GM23338 (cell line): Measurements from ENCODE around the gene BIN1. TPM values are rescaled to one million over a fixed set of nuclear protein-coding genes. Genes with fewer than 3 reads are reported as not detected.

Experiments used
- ATAC-seq: fragments of 200-7000 bp; cut with Tn5 transposase; 3 replicates; pipeline ENCODE4 v1.9.1; 2020
- DNase-seq: peaks from one replicate; pipeline ENCODE4 v3.0.0-alpha.2; 2015; ENCODE audit warnings: low spot score
- H2AFZ ChIP-seq: fragments of 200-600 bp; sonication (generic); 2 replicates; pipeline ENCODE4 v1.8.0; 2016; ENCODE audit warnings: antibody characterized with exemption, mild to moderate bottlenecking, moderate library complexity
- H3F3A ChIP-seq: fragments of 200-600 bp; sonication (generic); replicated peaks from 2 replicates; pipeline ENCODE4 v1.8.0; 2017; ENCODE audit warnings: antibody characterized with exemption, mixed run types, low read depth
- H3K27ac ChIP-seq: fragments of 200-600 bp; sonication (generic); 2 replicates; pipeline ENCODE4 v1.6.1; 2016; ENCODE audit warnings: low read depth
- H3K27me3 ChIP-seq: fragments of 200-600 bp; sonication (generic); 2 replicates; pipeline ENCODE4 v1.8.0; 2016; ENCODE audit warnings: mild to moderate bottlenecking, mixed run types, moderate library complexity; ENCODE audit not compliant: insufficient read depth
- H3K36me3 ChIP-seq: fragments of 200-600 bp; sonication (generic); 2 replicates; pipeline ENCODE4 v1.8.0; 2016; ENCODE audit warnings: mild to moderate bottlenecking; ENCODE audit not compliant: insufficient read depth
- H3K4me1 ChIP-seq: fragments of 200-600 bp; sonication (generic); 2 replicates; pipeline ENCODE4 v1.8.0; 2016; ENCODE audit warnings: mild to moderate bottlenecking, moderate library complexity; ENCODE audit not compliant: insufficient read depth
- H3K4me2 ChIP-seq: fragments of 200-600 bp; sonication (generic); 2 replicates; pipeline ENCODE4 v1.7.1; 2017; ENCODE audit warnings: mixed run types
- H3K4me3 ChIP-seq: fragments of 200-600 bp; sonication (generic); 2 replicates; pipeline ENCODE4 v1.6.1; 2016; ENCODE audit warnings: mixed run types
- H3K79me2 ChIP-seq: fragments of 200-600 bp; sonication (generic); replicated peaks from 2 replicates; pipeline ENCODE4 v1.8.0; 2017; ENCODE audit warnings: mild to moderate bottlenecking; ENCODE audit not compliant: insufficient read depth
- H3K9me2 ChIP-seq: fragments of 200-600 bp; sonication (generic); 2 replicates; pipeline ENCODE4 v1.8.0; 2017; ENCODE audit not compliant: insufficient read depth
- H4K20me1 ChIP-seq: fragments of 200-600 bp; sonication (generic); replicated peaks from 2 replicates; pipeline ENCODE4 v1.8.0; 2017; ENCODE audit warnings: mild to moderate bottlenecking; ENCODE audit not compliant: insufficient read depth
- H3K27ac Mint-ChIP-seq: 2 replicates; pipeline ENCODE4 v1.8.0; 2020; ENCODE audit warnings: inconsistent platforms, mild to moderate bottlenecking, moderate library complexity, mixed read lengths
- H3K27me3 Mint-ChIP-seq: 3 replicates; pipeline ENCODE4 v1.8.0; 2022; ENCODE audit warnings: low read depth, mild to moderate bottlenecking, moderate library complexity, mixed read lengths, inconsistent platforms; ENCODE audit not compliant: insufficient read depth, poor library complexity
- H3K36me3 Mint-ChIP-seq: 3 replicates; pipeline ENCODE4 v1.8.0; 2021; ENCODE audit warnings: low read depth, mild to moderate bottlenecking, inconsistent platforms, moderate library complexity, mixed read lengths
- H3K4me1 Mint-ChIP-seq: 3 replicates; pipeline ENCODE4 v1.8.0; 2020; ENCODE audit warnings: mild to moderate bottlenecking, inconsistent platforms, mixed read lengths
- H3K4me3 Mint-ChIP-seq: 3 replicates; pipeline ENCODE4 v1.8.0; 2021; ENCODE audit warnings: moderate library complexity, mild to moderate bottlenecking, inconsistent platforms, mixed read lengths
- H3K9me3 Mint-ChIP-seq: 3 replicates; pipeline ENCODE4 v1.8.0; 2020; ENCODE audit warnings: moderate library complexity, mild to moderate bottlenecking, inconsistent platforms, mixed read lengths
- CREB1 ChIP-seq: fragments of 250-450 bp; sonication (Bioruptor Pico); IDR thresholded peaks from 2 replicates; pipeline ENCODE4 v1.5.0; 2020; ENCODE audit warnings: low read depth, mild to moderate bottlenecking, moderate library complexity
- EZH2 ChIP-seq: fragments of 200-600 bp; sonication (generic); IDR thresholded peaks from one replicate; pipeline ENCODE4 v1.8.0; 2017; ENCODE audit warnings: antibody characterized with exemption, mild to moderate bottlenecking, low read depth; ENCODE audit not compliant: unreplicated experiment
- EZH2phosphoT487 ChIP-seq: fragments of 200-600 bp; sonication (generic); IDR thresholded peaks from one replicate; pipeline ENCODE4 v1.8.1; 2018; ENCODE audit warnings: antibody characterized with exemption; ENCODE audit not compliant: unreplicated experiment
- JUNB ChIP-seq: IDR thresholded peaks from one replicate; pipeline ENCODE4 v1.6.1; 2016; ENCODE audit warnings: antibody characterized with exemption; ENCODE audit not compliant: unreplicated experiment
- NANOG ChIP-seq: IDR thresholded peaks from 2 replicates; pipeline ENCODE4 v1.6.1; 2016; ENCODE audit warnings: antibody characterized with exemption, borderline replicate concordance
- POLR2AphosphoS5 ChIP-seq: IDR thresholded peaks from 2 replicates; pipeline ENCODE4 v1.6.1; 2016; ENCODE audit warnings: antibody characterized with exemption, low read depth
- STAT1 ChIP-seq: IDR thresholded peaks from one replicate; pipeline ENCODE4 v1.6.1; 2016; ENCODE audit warnings: antibody characterized with exemption; ENCODE audit not compliant: unreplicated experiment
- ZNF114 ChIP-seq: fragments of 250-450 bp; sonication (Bioruptor Pico); IDR thresholded peaks from 2 replicates; pipeline ENCODE4 v1.5.0; 2020; ENCODE audit warnings: mild to moderate bottlenecking, moderate library complexity
- ZNF331 ChIP-seq: fragments of 250-450 bp; sonication (Bioruptor Pico); IDR thresholded peaks from 2 replicates; pipeline ENCODE4 v1.5.0; 2020; ENCODE audit warnings: low read depth, mild to moderate bottlenecking, moderate library complexity
- polyA plus RNA-seq: library from polyadenylated mRNA; unstranded; fragments of >200 nt; fragmentation: Nextera tagmentation; extraction: Ambion mirVana; gene quantifications from 2 replicates; pipeline ENCODE4 v1.2.1, GENCODE V29; 2016
- total RNA-seq: library from RNA; depleted of rRNA; stranded (reverse); fragments of >200 nt; shearing (Covaris generic); gene quantifications from 2 replicates; pipeline ENCODE4 v1.2.3, GENCODE V29; 2014
- TF ChIP-seq, protein P1 (sequence below): IDR thresholded peaks from 2 replicates; pipeline ENCODE4 v1.6.1; 2016; ENCODE audit warnings: antibody characterized with exemption
- TF ChIP-seq, protein P2 (sequence below): IDR thresholded peaks from one replicate; pipeline ENCODE4 v1.6.1; 2018; ENCODE audit warnings: antibody characterized with exemption; ENCODE audit not compliant: unreplicated experiment
- TF ChIP-seq, protein P3 (sequence below), 2 experiments: fragments of 200-600 bp in 1 of 2; sonication (generic) in 1 of 2; conservative IDR thresholded peaks; 2 replicates each; pipeline versions ENCODE4 v1.5.1 to v1.6.1; 2016 to 2017; ENCODE audit warnings: antibody characterized with exemption in 2 of 2, low read depth in 2 of 2, mild to moderate bottlenecking in 2 of 2, moderate library complexity in 1 of 2

Gene BIN1
- total and polyA plus RNA-seq, 2 experiments from 2014 or later = 30.1 to 56.4 TPM

DNA sequence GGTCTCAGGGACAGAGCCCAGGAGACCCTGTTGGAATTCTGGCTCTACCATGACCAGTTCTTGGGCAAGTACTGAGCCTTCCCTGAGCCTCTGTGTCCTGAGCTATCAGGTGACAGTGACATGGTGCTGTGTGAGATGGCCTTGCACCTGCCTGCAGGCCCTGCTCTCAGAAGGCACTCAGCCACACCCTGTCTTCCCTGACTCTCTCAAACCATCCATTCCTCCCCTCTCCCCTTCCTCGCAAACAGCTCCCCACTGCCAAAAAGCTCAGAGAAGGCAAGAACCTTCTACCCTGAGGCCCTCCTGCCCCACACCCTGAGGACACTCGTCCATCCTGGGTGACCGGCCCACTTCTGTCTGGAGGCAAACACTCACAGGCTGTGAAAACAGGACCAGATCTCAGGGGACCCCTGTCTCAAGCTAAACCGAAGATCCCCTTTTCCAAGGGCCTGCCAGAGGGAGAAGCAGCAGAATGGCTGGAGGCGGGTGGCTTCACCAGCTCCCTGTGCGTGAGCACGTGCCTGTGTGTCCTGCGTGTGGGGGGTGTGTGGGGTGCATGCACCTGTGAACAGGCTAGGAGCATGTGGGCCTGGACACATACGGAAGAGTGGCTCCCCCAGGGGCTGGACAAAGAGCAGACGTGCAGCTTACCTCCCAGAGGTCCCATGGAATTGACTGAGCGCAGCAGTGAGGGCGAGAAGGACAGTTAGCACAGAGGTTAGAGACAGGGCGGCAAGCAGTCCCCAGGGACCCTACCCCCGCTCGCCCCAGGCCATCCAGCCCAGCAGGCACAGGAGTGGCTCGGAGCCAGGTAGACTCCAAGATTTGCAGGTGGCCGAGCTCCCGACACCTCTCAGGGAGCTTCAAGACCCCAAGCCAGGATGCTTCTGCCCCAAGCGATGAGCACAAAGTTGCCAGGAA, 53.9 kb downstream of the BIN1 start:
- Histone ChIP-seq H3K36me3 (no peaks in the 10 kb centered on the region), H3K79me2 (no peaks in the 10 kb centered on the region), H3K27me3 (no peaks in the 10 kb centered on the region), H4K20me1 (no peaks in the 10 kb centered on the region), H3K9me2 (no peaks in the 10 kb centered on the region), H3K4me2 (no peak overlapping the region), H3F3A (no peaks in the 10 kb centered on the region), H3K4me3 (no peak overlapping the region), H2AFZ (no peak overlapping the region), H3K27ac (no peak overlapping the region), H3K4me1 (0 out of 2 replicates have a peak, but pooled peaks cover 3% of the 10 kb centered on the region)
- peaks cover 8% of the 10 kb centered on the region for H3K27me3 Mint-ChIP-seq
- ATAC-seq (no peak), DNase-seq (no peak)
- H3K36me3 Mint-ChIP-seq = peaks cover 6% of the 10 kb centered on the region; the same call in 1 of the 3 replicates
- peaks cover 5% of the 10 kb centered on the region; the same call in 1 of the 3 replicates for H3K4me1 Mint-ChIP-seq
- TF ChIP-seq ZNF114 (CRISPR knock-in tag) = no peak
- TF ChIP-seq JUNB = no peak
- TF ChIP-seq STAT1 = no peak
- no peak for TF ChIP-seq NANOG
- TF ChIP-seq, protein P1, sequence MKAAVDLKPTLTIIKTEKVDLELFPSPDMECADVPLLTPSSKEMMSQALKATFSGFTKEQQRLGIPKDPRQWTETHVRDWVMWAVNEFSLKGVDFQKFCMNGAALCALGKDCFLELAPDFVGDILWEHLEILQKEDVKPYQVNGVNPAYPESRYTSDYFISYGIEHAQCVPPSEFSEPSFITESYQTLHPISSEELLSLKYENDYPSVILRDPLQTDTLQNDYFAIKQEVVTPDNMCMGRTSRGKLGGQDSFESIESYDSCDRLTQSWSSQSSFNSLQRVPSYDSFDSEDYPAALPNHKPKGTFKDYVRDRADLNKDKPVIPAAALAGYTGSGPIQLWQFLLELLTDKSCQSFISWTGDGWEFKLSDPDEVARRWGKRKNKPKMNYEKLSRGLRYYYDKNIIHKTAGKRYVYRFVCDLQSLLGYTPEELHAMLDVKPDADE = no peak
- TF ChIP-seq POLR2AphosphoS5 = no peak
- TF ChIP-seq EZH2 = no peak
- TF ChIP-seq ZNF331 (CRISPR knock-in tag) = no peak
- no peak for TF ChIP-seq EZH2phosphoT487
- TF ChIP-seq, protein P2, sequence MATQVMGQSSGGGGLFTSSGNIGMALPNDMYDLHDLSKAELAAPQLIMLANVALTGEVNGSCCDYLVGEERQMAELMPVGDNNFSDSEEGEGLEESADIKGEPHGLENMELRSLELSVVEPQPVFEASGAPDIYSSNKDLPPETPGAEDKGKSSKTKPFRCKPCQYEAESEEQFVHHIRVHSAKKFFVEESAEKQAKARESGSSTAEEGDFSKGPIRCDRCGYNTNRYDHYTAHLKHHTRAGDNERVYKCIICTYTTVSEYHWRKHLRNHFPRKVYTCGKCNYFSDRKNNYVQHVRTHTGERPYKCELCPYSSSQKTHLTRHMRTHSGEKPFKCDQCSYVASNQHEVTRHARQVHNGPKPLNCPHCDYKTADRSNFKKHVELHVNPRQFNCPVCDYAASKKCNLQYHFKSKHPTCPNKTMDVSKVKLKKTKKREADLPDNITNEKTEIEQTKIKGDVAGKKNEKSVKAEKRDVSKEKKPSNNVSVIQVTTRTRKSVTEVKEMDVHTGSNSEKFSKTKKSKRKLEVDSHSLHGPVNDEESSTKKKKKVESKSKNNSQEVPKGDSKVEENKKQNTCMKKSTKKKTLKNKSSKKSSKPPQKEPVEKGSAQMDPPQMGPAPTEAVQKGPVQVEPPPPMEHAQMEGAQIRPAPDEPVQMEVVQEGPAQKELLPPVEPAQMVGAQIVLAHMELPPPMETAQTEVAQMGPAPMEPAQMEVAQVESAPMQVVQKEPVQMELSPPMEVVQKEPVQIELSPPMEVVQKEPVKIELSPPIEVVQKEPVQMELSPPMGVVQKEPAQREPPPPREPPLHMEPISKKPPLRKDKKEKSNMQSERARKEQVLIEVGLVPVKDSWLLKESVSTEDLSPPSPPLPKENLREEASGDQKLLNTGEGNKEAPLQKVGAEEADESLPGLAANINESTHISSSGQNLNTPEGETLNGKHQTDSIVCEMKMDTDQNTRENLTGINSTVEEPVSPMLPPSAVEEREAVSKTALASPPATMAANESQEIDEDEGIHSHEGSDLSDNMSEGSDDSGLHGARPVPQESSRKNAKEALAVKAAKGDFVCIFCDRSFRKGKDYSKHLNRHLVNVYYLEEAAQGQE = no peak
- TF ChIP-seq CREB1 (CRISPR knock-in tag) = no peak
- TF ChIP-seq, protein P3, sequence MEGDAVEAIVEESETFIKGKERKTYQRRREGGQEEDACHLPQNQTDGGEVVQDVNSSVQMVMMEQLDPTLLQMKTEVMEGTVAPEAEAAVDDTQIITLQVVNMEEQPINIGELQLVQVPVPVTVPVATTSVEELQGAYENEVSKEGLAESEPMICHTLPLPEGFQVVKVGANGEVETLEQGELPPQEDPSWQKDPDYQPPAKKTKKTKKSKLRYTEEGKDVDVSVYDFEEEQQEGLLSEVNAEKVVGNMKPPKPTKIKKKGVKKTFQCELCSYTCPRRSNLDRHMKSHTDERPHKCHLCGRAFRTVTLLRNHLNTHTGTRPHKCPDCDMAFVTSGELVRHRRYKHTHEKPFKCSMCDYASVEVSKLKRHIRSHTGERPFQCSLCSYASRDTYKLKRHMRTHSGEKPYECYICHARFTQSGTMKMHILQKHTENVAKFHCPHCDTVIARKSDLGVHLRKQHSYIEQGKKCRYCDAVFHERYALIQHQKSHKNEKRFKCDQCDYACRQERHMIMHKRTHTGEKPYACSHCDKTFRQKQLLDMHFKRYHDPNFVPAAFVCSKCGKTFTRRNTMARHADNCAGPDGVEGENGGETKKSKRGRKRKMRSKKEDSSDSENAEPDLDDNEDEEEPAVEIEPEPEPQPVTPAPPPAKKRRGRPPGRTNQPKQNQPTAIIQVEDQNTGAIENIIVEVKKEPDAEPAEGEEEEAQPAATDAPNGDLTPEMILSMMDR (conservative IDR thresholded peaks at IDR 0.05; ENCODE audit: low read depth in 2 of 2) = no peak
- H3K9me3 Mint-ChIP-seq = no peaks in the 10 kb centered on the region; the same call in 1 of the 3 replicates
- no peak overlapping the region for H3K4me3 Mint-ChIP-seq
- H3K27ac Mint-ChIP-seq = peak overlapping the region; percentile 55; the same call in 1 of the 2 replicates
